ENCODE measurements around the gene LSR. TPM values are rescaled to one million over a fixed set of nuclear protein-coding genes. Genes with fewer than 3 reads are reported as not detected.

LSR gene
- total RNA-seq, 1 experiment from 2014 or later: 18.7 TPM

DNA sequence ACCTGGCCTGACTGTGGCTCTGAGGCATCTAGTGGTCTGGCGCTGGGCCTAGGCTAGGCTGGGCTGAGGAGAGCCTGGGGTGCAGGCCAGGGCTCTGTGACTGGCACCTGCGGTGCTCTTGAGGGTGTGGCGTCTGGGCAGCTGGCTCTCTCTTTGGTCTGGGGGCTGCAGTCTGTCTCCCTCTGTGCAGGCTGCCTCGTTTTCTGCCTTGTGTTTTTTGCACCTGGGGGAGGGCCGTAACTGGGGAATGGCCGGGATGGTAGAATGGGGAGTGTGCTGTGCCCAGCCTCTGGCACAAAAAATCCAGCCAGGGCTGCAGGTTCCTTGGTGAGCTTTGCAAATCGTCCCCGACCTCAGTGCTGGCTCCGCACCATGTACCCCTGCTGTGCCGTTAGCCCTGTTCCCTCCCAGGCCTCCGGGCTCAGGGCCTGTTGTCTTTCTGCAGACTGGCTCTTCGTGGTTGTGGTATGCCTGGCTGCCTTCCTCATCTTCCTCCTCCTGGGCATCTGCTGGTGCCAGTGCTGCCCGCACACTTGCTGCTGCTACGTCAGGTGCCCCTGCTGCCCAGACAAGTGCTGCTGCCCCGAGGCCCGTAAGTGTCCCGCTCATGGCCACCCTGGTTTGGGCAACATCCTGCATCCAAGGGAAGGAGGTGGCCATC, 13.4 kb downstream of the LSR start:
- peak; percentile 44 for DNase-seq (ENCODE audit: low spot score)
- in situ Hi-C loops (cut with HindIII; ENCODE audit: low sequenced_read_pairs): no loop called here

DNA sequence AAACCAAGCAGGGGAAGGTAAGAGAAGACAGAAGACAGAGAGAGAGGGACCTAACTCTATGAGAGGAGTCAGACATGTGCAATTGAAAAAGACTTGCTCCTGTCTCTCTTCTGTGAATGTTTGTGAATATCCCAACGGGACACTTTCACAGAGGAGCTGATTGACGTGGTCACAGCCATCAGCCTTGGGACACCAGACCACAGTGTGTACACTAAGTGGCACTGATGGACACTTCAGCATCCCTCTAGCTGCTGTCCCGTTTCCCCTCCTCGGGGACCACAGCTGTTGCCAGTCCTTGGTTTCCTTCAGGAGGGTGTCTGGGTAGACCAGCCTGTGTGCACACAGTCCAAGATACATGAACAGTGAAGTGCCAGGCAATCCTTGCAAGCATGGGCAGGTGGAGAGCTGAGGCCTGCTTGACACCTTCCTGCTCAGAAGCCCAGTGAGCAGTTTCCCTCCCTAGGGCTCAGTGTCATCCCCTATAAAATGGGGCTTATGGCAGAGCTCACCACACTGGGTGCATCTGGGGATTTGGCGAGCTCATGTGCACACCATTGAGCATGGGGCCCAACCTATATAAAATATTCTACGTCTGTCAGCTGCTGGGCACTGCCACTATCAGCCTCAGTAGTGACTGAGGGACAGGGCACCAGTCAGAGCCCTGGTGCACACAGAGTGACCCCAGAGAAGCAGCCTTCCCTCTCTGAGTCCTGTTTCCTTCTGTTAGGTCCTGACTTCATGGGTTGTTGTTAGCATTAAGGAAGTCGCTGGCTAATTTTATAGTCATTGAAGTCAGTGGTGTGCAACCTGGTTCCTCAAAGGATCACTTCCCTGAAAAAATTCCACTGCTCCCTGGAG, 15.7 kb downstream of the LSR start:
- DNase-seq (ENCODE audit: low spot score): no peak
- in situ Hi-C loops (cut with HindIII; ENCODE audit: low sequenced_read_pairs): no loop called here

DNA sequence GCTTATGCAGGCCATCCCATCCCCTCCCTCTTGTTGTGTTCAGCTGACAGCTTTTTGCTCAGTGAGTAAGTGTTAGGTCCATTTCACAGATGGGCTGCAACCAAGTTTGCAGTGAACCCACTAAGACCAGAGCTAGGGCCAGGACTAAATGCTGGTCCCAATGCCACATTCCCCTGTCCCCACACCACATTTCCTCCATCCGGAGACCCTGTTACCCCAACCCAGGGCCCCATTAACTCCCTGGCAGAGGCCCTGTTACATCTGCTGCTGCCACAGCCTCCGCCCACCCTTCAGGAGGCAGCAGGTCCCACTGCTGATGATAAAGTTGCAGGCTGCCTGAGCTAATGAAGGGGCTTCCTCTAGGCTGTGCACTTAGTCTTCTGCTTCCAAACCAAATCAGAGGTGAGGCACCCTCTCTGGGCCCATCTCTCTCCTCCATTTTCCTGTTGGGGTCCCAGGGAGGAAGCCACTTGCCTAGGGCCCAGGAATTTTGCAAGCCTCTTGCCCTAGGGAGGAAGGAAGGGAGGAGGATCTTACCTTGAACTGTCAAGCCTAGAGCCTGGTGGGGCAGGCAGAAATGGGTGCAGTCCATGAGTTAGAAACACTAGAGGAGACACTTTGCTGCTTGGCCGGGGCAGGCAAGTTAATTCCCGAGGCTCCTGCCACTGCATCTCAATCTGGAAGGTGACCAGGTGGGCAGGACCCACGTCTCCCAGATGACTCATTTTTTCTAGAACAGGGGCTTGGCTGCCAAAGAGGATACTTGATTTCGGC, 16.5 kb downstream of the LSR start:
- in situ Hi-C loops (cut with HindIII; ENCODE audit: low sequenced_read_pairs): no loop called here
- no peak for DNase-seq (ENCODE audit: low spot score)

DNA sequence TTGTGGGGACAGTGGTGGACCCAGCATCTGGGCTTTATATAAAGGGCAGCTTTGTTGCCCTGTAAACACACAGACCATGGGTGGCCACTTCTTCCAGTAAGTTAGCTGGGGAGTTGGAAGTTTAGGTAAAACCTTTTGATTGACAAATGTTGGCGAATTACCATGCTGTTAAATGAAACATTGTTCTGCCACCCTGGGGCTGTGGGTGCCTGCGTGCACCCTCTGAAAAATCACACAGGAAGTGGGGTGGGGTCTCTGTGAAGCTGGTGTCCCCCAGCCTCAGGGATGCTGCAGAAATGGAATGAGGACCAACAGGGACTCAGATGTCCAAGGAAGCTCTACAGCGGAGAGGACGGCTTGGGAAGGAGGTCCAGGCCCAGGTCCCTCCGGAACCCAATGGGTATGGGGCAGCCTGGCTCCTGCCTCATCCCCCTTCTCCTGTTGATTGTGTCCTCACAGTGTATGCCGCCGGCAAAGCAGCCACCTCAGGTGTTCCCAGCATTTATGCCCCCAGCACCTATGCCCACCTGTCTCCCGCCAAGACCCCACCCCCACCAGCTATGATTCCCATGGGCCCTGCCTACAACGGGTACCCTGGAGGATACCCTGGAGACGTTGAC, 17.2 kb downstream of the LSR start:
- in situ Hi-C loops (cut with HindIII; ENCODE audit: low sequenced_read_pairs): no loop called here
- no peak for DNase-seq (ENCODE audit: low spot score)

DNA sequence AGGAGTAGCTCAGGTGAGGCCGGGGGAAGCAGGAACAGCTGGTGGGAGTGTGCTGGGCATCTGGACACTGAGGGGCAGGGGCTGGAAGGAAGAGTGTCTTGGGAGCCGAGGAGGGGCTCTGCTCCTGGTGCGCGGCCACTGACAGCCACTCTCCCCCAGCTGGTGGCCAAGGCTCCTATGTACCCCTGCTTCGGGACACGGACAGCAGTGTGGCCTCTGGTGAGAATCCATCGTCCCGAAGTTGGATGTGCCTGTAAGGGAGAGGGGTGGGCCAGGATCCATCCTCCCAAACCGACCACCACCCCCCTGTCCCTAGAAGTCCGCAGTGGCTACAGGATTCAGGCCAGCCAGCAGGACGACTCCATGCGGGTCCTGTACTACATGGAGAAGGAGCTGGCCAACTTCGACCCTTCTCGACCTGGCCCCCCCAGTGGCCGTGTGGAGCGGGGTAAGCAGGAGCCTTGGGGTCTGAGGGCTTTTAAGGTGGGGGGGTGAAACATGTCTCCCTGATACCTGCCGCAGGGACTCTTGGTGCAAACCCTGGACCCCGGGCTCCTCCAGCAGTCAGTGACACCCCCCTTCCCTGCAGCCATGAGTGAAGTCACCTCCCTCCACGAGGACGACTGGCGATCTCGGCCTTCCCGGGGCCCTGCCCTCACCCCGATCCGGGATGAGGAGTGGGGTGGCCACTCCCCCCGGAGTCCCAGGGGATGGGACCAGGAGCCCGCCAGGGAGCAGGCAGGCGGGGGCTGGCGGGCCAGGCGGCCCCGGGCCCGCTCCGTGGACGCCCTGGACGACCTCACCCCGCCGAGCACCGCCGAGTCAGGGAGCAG, 17.9 kb downstream of the LSR start:
- in situ Hi-C loops (cut with HindIII; ENCODE audit: low sequenced_read_pairs): no loop called here
- DNase-seq (ENCODE audit: low spot score): no peak

DNA sequence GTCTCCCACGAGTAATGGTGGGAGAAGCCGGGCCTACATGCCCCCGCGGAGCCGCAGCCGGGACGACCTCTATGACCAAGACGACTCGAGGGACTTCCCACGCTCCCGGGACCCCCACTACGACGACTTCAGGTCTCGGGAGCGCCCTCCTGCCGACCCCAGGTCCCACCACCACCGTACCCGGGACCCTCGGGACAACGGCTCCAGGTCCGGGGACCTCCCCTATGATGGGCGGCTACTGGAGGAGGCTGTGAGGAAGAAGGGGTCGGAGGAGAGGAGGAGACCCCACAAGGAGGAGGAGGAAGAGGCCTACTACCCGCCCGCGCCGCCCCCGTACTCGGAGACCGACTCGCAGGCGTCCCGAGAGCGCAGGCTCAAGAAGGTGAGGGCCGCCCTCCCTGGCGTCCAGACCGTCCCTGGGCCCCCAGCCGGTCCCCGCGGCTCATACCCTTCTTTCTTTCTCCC, 18.6 kb downstream of the LSR start:
- DNase-seq (ENCODE audit: low spot score): no peak
- in situ Hi-C loops (cut with HindIII; ENCODE audit: low sequenced_read_pairs): no loop called here

DNA sequence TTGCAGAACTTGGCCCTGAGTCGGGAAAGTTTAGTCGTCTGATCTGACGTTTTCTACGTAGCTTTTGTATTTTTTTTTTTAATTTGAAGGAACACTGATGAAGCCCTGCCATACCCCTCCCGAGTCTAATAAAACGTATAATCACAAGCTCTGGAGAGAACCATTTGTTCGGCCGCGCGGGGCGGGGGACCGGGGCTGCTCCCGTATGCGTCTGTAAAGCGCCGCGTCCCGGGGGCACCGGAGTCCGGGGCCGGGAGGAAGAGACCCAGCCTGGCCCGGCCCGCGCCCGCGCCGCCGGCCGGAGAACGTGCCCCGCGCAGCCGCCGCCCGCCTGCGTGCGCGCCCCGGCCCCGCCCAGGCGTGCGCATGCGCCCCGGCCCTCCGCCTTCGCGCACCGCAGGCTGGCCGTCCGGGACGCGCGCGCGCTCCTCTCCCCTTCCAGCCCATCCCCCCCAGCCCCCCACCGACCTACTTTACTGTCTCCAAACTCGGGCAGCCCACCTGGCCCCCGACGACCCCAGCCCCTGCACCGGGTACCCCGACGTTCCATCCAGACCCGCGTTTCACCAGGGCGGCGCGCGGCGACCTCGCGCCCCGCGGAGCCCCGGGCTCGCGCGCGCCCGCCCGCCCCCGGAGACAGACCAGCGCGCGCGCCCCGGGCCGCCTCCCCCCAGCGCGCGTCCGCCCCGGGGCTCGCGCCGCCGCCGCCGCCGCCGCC, 19.2 kb downstream of the LSR start:
- in situ Hi-C loops (cut with HindIII; ENCODE audit: low sequenced_read_pairs): no loop called here
- DNase-seq (ENCODE audit: low spot score): peak; percentile 56

DNA sequence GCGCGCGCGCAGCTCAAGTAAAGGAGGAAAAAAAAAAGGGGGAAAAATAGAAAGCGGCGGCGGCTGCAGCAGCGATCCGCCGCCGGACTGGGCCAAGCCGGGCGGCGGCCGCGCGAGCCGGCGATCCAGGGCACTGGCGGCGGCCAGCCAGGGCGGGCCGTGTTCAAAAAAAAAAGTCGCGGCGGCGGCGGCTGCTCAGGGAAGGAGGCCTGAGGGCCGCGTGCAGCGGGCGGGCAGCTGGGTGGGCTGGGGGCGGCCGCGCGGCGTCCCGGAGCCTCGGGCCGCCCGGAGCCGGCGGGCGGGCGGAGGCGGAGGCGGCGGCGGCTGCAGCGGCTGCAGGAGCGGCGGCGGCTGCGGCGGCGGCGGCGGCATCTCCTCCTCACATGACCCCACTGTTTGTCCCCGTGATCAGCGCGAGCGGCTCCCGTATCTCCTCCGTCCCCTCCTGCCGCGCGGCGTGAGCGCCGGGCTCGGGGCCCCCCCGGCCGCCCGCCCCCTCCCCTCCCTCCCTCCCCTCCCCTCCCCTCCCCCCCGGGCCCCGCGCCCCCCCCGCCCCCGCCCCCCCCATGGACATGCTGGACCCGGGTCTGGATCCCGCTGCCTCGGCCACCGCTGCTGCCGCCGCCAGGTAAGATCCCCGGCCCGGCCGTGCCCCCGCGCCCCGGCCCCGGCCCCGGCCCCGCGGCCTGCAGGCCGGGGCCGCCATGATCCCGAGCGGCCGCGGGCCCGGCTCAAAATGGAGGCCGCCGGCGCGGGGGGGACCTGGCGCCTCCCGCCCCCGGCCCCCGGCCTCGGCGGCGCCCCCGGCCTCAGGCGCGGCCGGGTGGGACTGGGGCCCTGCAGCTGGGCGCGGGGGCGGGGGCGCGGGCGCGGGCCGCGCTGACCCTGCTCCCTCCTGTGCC, 20.0 kb downstream of the LSR start, which contains the start of gene USF2:
TSS of gene USF2 (plus strand) at position 427 of the 902 bp plus-strand sequence. CDS start at position 567, 140 bp downstream.
- DNase-seq (ENCODE audit: low spot score): peak; percentile 67
- in situ Hi-C loops (cut with HindIII; ENCODE audit: low sequenced_read_pairs): no loop called here

DNA sequence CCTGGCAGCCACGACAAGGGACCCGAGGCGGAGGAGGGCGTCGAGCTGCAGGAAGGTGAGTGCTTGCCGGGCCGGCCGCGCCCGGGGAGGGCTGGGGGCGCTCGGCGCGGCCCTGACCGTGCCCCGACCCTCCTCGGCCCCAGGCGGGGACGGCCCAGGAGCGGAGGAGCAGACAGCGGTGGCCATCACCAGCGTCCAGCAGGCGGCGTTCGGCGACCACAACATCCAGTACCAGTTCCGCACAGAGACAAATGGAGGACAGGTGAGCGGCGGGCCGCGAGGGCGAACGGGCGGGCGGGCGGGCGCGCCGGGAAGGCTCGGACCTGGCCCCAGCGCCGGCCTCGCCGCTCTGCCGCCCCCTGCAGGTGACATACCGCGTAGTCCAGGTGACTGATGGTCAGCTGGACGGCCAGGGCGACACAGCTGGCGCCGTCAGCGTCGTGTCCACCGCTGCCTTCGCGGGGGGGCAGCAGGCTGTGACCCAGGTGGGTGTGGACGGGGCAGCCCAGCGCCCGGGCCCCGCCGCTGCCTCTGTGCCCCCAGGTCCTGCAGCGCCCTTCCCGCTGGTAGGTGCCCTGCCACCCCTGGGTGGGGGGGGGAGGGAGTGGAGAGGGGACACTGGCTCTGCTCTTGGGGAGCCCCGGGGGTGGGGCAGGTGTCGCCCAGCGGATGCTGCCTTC, 20.8 kb downstream of the LSR start:
- in situ Hi-C loops (cut with HindIII; ENCODE audit: low sequenced_read_pairs): no loop called here
- DNase-seq (ENCODE audit: low spot score): peak; percentile 76

DNA sequence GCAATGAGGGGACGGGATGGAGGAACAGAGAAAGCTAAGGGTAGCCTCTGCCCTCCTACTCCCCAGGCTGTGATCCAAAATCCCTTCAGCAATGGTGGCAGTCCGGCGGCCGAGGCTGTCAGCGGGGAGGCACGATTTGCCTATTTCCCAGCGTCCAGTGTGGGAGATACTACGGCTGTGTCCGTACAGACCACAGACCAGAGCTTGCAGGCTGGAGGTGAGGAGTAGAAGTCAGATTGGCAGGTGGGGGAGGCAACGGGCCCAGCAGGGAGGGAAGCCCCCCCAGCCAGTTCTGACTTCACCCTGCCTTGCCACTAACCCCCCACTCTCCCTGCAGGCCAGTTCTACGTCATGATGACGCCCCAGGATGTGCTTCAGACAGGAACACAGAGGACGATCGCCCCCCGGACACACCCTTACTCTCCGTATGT, 21.6 kb downstream of the LSR start:
- in situ Hi-C loops (cut with HindIII; ENCODE audit: low sequenced_read_pairs): no loop called here

DNA sequence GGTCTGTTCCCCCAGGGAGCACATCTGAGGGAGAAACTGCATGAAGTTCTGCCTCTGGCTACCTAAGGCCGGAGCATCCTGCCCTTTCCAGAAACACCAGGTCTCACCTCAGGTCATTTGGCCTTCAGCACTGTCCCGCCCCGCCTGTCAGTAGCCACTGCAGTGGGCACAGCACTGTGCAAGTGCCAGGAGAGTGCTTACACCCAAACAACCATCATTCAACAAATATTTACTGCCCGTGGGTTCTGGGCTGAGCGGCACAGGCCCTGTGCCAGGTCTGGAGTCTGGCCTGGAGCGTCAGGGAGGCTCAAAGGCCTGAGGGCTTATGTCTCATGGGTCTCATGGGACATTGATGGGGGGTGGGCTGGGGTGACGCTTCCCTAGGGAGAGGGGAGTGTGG, 22.7 kb downstream of the LSR start:
- DNase-seq (ENCODE audit: low spot score): no peak
- in situ Hi-C loops (cut with HindIII; ENCODE audit: low sequenced_read_pairs): no loop called here

More for the DNA sequence above, 21.6 kb downstream of the LSR start:
- no peak for DNase-seq (ENCODE audit: low spot score)

DNA sequence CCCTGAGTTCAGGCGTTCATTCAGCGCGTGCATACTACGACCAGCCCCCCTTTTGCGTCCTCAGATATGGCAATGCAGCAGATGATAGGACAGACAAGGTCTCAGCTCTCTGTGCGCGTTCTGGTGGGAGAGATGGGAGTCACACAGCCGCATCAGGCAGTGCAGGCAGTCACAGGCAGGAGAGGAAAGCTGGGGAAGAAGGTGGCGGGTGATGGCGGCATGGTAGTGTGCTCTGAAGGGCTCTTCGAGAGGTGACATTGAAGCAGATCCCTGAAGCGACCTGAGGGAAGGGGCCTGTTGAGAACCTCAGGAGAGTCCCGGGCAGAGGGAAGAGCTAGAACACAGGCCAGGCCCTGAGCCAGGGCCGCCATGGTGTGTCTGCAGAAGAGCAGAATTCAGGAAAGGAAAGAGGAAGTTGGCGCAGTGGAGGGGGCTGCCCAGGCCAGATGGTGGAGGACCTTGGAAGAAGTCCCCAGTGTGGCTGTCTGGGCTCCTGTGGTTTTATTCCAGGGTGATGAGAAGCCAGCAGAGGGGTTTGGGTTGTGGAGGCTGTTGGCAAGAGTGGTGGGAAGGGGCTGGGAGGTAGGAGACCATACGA, 23.4 kb downstream of the LSR start:
- in situ Hi-C loops (cut with HindIII; ENCODE audit: low sequenced_read_pairs): no loop called here
- no peak for DNase-seq (ENCODE audit: low spot score)

DNA sequence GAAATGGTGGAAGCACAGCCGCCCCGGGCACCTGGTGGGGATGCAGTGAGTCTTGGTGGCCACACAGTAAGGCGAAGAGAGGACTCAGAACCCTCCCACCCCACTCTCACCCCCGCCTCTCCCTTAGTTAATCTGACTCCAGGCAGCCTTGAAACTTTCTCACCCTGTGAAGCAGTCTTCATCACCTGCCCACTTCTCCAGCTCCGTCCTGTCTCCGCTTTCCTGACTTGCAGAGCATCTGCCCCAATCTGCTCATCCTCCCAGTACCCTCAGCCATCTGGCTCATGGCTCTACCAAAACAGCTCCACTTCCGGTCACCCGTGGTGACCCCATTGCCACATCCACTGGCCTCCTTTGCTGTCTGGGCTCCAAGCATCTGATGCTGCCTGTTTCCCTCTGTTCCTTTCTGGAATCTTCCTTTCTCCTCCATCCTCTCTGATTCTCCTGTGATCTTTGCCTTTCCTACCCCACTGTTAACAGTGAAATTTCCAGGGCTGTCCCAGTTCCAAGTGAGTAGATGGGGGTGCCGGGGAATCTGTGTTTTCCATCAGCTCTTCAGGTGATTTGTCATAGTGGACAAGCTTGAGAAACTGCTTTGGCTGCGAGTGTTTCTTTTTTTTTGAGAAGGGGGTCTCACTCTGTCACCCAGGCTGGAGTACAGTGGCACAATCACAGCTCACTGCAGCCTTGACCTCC, 24.3 kb downstream of the LSR start:
- in situ Hi-C loops (cut with HindIII; ENCODE audit: low sequenced_read_pairs): no loop called here

DNA sequence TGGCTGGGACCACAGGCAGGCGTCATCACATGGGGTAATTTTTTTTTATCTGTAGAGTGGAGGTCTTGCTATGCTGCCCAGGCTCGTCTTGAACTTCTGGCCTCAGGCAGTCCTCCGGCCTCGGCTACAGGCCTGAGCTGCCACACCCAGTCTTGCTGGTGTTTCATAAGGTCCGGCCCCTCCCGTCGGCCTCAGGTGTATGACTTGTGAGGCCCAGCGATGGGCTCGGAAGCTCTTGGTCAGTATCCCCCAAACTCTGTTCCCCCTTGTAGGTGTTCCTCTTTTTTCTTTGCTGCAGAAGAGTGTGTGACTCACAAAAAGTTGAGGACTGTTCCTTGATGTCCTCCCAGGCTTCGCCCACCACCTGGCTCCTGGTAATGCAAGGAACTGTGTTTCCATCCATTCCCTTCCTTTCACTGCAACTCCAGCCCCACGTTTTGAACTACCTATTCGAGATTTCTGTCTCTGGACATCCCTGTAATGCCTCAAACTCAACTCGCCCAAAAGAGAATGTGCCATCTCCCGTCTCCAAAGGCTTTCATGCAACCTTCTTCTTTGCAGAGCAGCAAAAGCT, 25.0 kb downstream of the LSR start:
- no peak for DNase-seq (ENCODE audit: low spot score)
- in situ Hi-C loops (cut with HindIII; ENCODE audit: low sequenced_read_pairs): no loop called here

More for the DNA sequence above, 24.3 kb downstream of the LSR start:
- peak; percentile 44 for DNase-seq (ENCODE audit: low spot score)

DNA sequence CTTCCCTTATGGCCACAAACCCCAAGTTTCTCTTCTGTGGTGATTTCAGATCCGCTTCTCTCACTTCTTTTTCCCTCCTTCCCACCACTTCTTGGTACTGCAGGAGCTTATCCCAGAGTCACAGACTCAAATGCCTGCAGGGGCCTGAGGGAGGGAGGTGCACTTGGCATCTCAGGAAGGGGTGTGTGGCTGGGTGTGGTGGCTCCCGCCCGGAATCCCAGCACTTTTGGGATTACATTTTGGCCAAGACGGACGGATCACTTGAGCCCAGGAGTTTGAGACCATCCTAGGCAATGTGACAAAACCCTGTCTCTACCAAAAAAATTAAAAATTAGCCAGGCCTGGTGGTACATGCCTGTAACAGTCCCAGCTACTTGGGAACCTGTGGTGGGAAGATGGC, 25.5 kb downstream of the LSR start:
- in situ Hi-C loops (cut with HindIII; ENCODE audit: low sequenced_read_pairs): no loop called here
- DNase-seq (ENCODE audit: low spot score): no peak

Measured in G401 (cell line).